ENCODE measurements around the gene LCT.
A peak's percentile ranks its signal among the peaks of the same experiment; 100 is the strongest.
"Not testable (repeated sequence)": the region's sequence is repeated elsewhere in the genome, so short reads cannot be mapped to it uniquely, and the experiment has no call there.

The LCT gene

DNA sequence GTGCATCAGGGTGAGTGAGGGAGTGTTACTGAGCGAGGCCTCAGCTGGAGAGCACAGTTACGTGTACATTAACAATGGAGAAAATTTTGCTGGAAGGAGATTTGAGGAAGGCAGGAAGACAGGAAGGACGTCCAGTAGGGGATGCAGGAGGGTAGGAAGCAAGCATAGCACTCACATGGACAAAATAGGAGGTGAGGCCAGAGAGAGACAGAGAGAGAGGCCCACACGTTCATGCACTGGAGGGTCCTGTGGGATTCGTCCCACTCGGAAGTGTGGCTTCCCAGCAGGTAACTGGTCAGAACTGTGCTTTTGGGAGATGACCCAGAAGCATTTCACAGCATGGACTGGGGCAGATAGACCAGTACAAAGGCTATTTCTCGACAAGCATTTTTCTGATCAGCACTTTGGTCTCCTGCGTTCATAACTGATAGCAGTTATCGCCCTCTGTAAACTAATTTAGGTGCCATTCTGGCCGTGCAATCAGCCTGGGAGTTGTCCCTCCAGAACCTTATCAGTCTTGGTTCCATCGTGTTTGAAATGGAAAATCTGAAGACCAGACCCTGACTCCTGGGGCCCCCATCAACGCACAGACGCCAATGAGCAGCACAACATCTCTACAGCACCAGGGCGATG lies 5.7 kb downstream of the LCT start:
- no peak for DNase-seq

DNA sequence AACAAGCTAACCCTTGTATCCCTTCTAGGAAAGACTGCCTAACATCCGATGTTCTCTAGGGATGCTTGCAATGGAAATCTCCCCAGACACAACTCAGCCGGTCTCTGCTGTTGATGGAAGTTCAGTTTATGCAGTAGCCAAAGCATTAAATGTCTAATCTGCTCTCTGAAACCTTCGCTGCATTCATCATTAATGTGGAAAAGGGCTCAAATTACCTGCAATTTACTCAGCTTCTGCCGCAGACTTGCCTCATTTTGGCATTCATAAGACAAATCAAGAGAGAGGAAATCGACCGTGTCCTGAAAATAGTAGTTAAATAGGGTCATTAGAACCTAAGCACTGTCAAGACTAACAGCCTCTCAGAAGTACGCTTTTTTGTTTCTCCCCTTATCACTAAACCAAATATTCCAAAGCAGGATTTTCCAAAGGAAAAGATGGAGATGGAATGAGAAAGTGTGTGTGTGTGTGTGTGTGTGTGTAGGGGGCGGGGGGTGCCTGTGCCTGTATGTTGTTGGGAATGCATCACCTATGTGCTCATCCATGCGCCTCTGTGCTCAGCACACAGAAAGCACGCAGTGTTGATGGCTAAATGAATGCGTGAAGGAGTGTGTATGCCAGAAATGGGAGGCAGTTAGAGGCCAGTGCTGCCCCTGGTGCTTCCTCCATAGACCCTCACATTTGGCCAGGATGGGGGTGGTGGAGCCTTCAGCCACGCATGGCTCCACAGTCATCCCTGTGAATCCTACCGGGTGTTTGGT lies 7.4 kb downstream of the LCT start:
- DNase-seq, result no peak

- DNase-seq, result no peak
Observed at GRCh38 chr2:135826544-135826943, 10.4 kb downstream of the LCT start.

DNA sequence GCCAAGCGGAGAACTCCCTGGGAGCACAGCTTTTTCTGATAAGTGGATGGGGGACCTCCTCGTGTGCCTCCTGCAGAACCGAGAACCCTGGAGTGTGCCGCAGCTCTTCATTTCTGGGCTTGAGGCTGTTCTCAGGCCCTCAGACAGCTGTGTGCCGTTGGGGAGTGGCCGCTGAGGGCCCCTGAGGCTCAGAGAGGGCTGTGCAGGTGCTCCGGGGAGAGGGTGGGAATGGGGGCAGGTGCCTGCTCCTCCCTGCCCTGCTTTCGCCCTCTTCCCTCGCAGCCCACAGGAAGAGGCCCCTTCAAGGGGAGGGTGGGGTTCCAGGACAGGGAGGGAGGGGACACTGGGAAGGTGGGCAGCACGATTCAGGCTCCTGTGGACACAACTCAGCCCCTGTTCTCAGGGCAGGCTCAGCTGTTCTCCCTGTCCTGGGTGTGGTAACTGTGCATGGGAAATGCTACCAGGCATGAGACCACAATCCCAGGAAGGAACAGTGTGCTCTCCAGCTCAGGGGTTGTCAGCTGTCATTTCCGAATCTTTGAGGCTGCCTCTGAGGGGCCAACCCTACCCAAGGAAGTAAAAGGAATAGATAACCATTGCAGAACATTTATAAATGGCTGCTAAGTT lies 11.3 kb downstream of the LCT start:
- no peak for DNase-seq

GRCh38 chr2:135825131-135825530 lies 11.9 kb downstream of the LCT start:
- DNase-seq, result no peak

DNA sequence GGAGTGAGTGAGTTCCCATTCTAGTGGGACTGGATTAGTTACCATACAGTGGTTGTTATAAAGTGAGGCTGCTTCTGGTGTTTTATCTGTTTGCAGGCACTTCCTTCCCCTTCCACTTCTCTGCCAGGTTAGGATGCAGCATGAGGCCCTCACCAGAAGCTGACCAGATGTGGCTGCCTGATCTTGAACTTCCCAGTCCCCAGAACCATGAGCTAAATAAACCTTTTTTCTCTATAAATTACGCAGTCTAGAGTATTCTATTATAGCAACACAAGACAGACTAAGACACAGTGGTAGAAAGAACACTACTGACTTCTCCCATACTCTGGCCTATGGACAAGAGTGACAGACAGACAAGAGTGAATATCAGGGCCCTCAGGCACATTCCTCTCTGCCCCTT lies 14.1 kb downstream of the LCT start:
- no peak for DNase-seq

DNA sequence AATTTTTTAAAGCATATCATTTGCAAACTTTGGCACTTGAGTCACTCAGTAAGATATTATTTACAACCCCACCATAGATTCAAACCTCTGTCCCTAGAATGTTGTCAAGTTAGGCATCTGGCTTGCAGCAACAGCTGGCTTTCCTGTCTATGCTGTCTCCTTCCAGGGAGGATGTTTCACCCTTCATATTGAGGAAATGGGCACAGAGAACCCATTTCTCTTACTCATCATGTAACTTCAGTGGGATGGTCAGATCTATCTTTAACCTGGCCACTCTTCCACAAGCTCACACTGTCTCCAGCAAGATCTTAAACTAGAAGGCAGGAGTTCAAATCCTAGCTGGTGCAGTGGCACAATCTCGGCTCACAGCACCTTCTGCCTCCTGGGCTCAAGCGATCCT lies 15.8 kb downstream of the LCT start:
- no peak for DNase-seq

GRCh38 chr2:135820003-135820618 lies 16.9 kb downstream of the LCT start:
- DNase-seq, result no peak

DNA sequence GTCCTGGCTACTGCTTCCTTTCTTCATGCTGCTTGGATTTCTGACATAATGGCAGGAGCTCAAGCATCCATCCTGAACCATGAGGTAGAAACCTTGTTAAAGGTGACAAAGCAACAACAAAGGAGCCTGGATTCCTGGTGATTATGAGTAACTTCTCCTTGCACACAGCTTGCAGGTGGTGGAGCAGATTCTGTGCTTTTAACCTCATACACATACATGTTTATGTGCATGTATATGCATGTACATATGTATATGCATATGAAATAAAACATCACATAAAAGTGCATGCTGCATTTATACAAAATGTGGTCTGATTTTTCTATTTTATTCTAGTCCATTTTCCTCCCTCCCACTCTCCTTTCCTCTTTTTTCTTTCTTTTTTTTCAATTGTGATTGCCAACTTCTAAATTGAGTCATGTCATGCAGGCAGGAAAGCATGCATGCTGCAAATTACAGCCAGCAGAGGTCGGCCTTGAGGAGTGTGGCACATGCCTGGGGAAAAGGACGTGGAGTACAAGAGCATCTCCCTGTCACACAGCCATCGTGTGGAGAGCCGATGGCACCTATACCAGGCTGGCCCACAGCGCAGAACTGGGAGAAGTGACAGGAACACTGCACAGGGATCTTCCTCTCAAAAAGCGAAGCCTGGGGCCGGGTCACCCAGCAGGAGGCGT lies 17.9 kb downstream of the LCT start:
- no peak for DNase-seq

DNA sequence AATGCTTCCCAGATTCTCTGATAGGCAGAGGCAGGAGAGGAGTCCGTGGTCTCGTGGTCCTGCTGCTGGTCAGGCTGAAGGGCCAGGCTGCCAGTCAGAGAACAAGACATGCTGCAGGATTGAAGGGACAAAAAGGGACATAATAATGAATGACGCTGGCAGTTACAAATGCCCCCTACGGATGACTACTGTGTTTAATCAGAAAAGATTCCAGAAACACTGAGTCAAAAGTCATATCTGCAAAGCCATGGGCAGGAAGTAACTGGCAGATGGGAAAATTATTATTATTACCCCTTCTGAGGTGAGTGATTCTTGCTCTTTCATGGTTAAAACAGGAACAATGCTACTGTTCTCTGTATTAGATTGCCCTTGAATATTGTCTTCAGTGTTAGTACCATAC lies 19.0 kb downstream of the LCT start:
- DNase-seq, result no peak

DNA sequence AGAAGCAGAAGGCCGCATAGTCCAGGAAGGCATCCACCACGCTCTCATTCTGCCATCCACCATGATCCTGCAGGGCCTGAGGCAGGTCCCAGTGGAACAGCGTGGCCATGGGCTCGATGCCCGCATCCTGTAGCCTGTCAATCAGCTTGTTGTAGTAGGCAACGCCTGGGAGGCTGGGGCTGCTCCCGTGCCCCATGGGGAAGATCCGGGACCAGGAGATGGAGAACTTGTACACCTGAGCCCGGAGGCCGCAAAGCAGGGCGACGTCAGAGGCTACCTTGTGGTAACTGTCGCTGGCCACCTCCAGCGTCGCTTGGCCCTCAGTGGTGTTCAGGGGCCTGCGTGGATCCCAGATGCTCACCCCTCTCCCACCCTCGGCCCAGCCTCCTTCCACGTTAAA lies 19.5 kb downstream of the LCT start:
- DNase-seq, result no peak

- DNase-seq, result no peak
Observed at GRCh38 chr2:135815269-135815668, 21.7 kb downstream of the LCT start.

DNA sequence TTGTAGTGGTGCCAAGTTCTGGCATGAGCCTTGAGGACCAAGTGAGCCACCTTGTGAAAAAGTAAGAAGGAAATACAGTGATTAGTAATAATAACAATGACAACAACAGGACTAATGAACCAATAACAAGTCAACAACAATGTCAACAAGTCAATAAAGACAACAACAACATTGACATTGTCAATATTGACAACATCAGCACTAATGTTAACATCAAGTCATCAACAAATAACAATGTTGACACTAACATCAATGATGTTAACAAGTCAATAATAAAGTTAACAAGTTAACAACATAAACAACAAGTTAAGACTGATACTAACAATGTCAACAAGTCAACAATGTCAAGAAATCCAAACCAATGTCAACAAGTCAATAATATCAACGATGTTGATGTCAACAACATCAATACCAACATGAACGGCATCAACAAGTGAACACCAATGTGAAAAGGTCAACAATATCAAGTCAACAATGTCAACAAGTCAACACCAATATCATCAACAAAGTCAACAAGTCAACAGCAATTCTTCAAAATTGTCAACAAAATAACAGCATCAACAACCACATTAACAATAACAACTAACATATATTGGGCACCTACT lies 24.0 kb downstream of the LCT start:
- no peak for DNase-seq

- DNase-seq, result not testable (repeated sequence)
Observed at GRCh38 chr2:135807874-135808273, 29.1 kb downstream of the LCT start.

- peak; percentile 24 for DNase-seq
Observed at GRCh38 chr2:135803278-135803677, 33.7 kb downstream of the LCT start.

DNA sequence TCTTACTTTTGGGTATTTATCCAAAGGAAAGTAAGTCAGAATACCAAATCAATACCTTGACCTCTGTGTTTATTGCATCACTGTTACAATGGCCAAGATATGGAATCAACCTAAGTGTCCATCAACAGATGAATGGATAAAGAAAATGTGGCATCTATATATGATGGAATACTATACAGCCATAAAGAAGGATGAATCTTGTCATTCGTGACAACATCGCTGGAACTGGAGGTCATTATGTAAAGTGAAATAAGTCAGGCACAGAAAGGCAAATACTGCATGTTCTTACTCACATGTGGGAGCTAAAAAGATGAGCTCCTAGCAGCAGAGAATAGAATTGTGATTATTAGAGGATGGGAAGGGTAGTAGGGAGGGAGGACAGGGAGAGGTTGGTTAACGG lies 34.6 kb downstream of the LCT start:
- no peak for DNase-seq

DNA sequence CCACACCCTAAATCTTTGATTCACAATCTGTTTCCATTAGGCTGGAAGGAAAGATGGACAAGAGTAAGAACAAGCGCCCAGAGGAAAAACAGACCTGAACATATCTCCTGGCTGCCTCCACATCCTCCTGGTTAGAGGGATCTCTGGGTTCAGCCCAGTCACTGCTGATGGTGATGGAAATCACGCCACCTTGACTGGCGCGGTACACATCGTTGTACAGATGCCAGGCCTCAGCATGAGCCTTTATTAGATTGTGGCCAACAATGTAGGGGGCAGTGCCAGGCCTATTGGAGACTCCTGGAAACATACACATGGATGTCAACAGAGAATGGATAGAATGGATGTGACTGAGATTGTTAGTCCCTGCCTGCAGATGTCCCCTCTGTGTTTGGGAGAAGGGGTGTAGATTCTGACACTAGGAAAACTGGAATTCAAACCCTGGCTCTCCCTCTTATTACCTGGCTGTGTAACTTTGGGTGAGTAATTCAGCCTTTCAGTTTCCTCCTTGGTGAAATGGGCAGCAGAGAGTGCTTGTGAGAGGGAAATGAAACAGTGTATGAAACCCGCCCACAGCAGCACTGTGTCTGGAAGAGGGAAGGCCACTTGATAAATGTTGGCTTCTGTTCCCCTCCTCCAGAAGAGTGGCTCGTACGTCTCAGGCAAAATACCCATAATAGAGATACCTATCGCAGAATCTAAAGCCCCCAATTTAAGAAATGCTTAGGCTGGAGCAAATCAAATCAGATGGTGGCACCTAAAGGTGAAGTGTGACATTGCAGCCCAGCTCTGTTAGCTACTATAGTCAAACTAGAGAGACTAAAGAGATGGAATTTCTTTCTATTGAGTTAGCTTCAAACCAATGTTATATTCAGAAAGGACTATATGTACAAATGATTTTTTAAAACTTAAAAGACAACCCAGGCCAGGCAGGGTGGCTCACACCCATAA lies 36.2 kb downstream of the LCT start:
- no peak for DNase-seq

DNA sequence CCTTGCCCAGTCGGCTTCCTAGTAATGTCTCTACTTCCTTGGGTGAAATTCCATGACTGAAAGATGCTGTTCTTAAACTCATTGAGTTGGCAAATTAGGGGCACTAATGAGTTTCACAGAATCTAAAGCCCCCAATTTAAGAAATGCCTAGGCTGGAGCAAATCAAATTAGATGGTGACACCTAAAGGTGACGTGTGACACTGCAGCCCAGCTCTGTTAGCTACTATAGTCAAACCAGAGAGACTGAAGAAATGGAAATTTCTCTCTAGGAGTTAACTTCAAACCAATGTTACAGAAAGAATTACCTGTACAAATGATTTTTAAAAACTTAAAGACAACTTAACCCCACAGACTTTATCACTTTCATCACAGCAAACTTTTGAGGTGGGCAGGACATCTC lies 37.2 kb downstream of the LCT start:
- no peak for DNase-seq

DNA sequence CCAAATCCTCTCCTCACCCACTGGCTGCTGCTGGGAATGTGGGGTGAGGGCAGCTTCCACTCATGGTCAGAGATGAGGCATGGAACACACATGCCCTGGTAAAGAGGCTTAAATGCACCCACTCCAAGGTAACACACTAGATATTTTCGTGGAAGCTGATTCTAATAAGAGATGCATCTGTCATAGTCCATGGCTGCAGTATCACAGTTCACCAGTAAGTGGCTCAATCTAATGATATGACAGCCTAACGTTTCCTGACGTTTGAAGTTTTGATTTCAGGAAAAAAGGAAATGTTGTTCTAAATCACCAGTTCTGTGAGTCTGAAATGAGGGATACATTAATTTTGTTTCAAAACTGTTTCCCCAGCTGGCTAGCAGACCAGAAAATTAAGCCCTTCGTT lies 38.2 kb downstream of the LCT start:
- no peak for DNase-seq

DNA sequence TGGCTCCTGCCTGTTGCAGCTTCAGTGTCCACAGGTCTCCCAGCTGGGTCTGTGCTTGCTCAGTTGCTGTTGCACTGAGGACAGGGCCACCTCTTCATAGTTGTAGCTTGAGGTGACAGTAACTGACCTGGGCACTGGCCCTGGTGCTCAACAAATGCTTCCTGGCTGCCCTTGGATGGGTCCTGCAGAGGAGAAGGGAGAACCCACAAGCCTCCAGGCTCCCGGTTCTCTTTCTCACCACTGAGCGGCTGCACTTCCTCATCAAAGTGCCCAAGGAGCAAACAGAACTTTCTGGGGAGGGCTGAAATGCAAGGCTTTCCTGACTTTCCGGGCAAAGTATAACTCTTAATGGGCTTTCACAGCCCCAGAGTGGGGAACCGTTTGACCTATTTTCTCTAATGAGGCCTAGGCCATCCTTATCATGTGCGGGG lies 38.7 kb downstream of the LCT start:
- DNase-seq, result no peak

- peak; percentile 43 for DNase-seq
Observed at GRCh38 chr2:135797497-135798274, 39.3 kb downstream of the LCT start.
